HG02798 (cell line): ENCODE data around the gene CD80.
A peak's percentile ranks its signal among the peaks of the same experiment; 100 is the strongest.
"Not testable (repeated sequence)": the region's sequence is repeated elsewhere in the genome, so short reads cannot be mapped to it uniquely, and the experiment has no call there.

Source experiments
- ATAC-seq: cut with Tn5 transposase; IDR thresholded peaks from one replicate; pipeline ENCODE4 v1.9.1; 2021; ENCODE audit warnings: mild to moderate bottlenecking; ENCODE audit not compliant: unreplicated experiment, poor library complexity

Gene CD80

GRCh38 chr3:119585208-119585607 lies 25.8 kb upstream of the CD80 start:
- ATAC-seq: no peak

GRCh38 chr3:119582178-119582577 lies 22.8 kb upstream of the CD80 start:
- peak; percentile 58 for ATAC-seq

GRCh38 chr3:119580067-119580760 lies 20.8 kb upstream of the CD80 start:
- peak; percentile 73 for ATAC-seq

- peak; percentile 71 for ATAC-seq
These were observed 20.1 kb upstream of the CD80 start, which contains the start of gene ADPRH for GRCh38 chr3:119579366-119580066. Gene ADPRH (plus strand): TSS chr3:119579492. CDS start chr3:119582170, 2,678 bp downstream.

GRCh38 chr3:119575507-119575906 lies 16.1 kb upstream of the CD80 start:
- ATAC-seq: no peak

GRCh38 chr3:119571688-119572087 lies 12.3 kb upstream of the CD80 start:
- no peak for ATAC-seq

GRCh38 chr3:119571230-119571629 lies 11.8 kb upstream of the CD80 start:
- ATAC-seq: no peak

- ATAC-seq: no peak
These were observed 10.8 kb upstream of the CD80 start for GRCh38 chr3:119570229-119570628.

- no peak for ATAC-seq
These were observed 9.7 kb upstream of the CD80 start for GRCh38 chr3:119569156-119569555.

- ATAC-seq: not testable (repeated sequence)
These were observed 3.9 kb upstream of the CD80 start for GRCh38 chr3:119563334-119563733.

GRCh38 chr3:119562307-119562961 lies 3.0 kb upstream of the CD80 start:
- peak; percentile 76 for ATAC-seq

GRCh38 chr3:119560160-119560559 lies 746 bp upstream of the CD80 start:
- no peak for ATAC-seq

- ATAC-seq: no peak
These were observed 642 bp downstream of the CD80 start for GRCh38 chr3:119558626-119559317.

- ATAC-seq: no peak
These were observed 1.5 kb downstream of the CD80 start for GRCh38 chr3:119557877-119558269.

- ATAC-seq: no peak
These were observed 2.1 kb downstream of the CD80 start for GRCh38 chr3:119557192-119557876.

- no peak for ATAC-seq
These were observed 3.5 kb downstream of the CD80 start for GRCh38 chr3:119555929-119556328.

- ATAC-seq: no peak
These were observed 4.1 kb downstream of the CD80 start for GRCh38 chr3:119555309-119555735.

- no peak for ATAC-seq
These were observed 5.5 kb downstream of the CD80 start for GRCh38 chr3:119553823-119554415.

- ATAC-seq: not testable (repeated sequence)
These were observed 6.5 kb downstream of the CD80 start for GRCh38 chr3:119552928-119553327.

GRCh38 chr3:119551598-119551997 lies 7.8 kb downstream of the CD80 start:
- ATAC-seq: no peak
